ENCODE results near the gene CLDN6. TPM values are rescaled to one million over a fixed set of nuclear protein-coding genes. Genes with fewer than 3 reads are reported as not detected.

CLDN6 gene
- total and polyA plus RNA-seq, 8 donors, result 2.3 to 140 (median 113) TPM; not detected in 1

GRCh38 chr16:2974319-2975056 is 43.5 kb downstream of the CLDN6 start:
- ATAC-seq (no peak), DNase-seq (no peak)
- intact Hi-C loops (cut with DNase I), result no loop called here
- H3K27me3 ChIP-seq, result no peaks in the 10 kb centered on the region
- TF ChIP-seq CTCF (IDR thresholded peaks at IDR 0.05), result no peak
- peaks cover 0 to 19% of the 10 kb centered on the region in 2 donors for H3K36me3 ChIP-seq
- H3K27ac ChIP-seq, result no peak overlapping the region
- H3K4me1 ChIP-seq, result peaks cover under 1 to 32% of the 10 kb centered on the region in 2 donors
- H3K9me3 ChIP-seq, result no peaks in the 10 kb centered on the region
- H3K4me3 ChIP-seq, result no peak overlapping the region

- TF ChIP-seq CTCF (IDR thresholded peaks at IDR 0.05), result no peak
- Histone ChIP-seq H3K27ac (no peak overlapping the region), H3K9me3 (no peaks in the 10 kb centered on the region), H3K4me1 (peaks cover 0 to 31% of the 10 kb centered on the region in 2 donors), H3K27me3 (no peaks in the 10 kb centered on the region), H3K36me3 (peaks cover 0 to 19% of the 10 kb centered on the region in 2 donors), H3K4me3 (no peak overlapping the region)
- intact Hi-C loops (cut with DNase I), result no loop called here
- ATAC-seq, result no peak
- no peak for DNase-seq
These were observed 44.2 kb downstream of the CLDN6 start for GRCh38 chr16:2973605-2974318.

- no peaks in the 10 kb centered on the region for H3K9me3 ChIP-seq
- no peak overlapping the region for H3K4me3 ChIP-seq
- DNase-seq, result peak in 1 of 4 donors; percentile 71
- no peak for TF ChIP-seq CTCF (IDR thresholded peaks at IDR 0.05)
- ATAC-seq, result no peak
- peaks cover 5 to 7% of the 10 kb centered on the region in 2 donors for H3K27me3 ChIP-seq
- H3K27ac ChIP-seq, result no peak overlapping the region
- H3K4me1 ChIP-seq, result peaks cover 3 to 38% of the 10 kb centered on the region in 2 donors
- peaks cover 0 to 19% of the 10 kb centered on the region in 2 donors for H3K36me3 ChIP-seq
- intact Hi-C loops (cut with DNase I), result no loop called here
These were observed 44.9 kb downstream of the CLDN6 start for GRCh38 chr16:2973093-2973492.

- Histone ChIP-seq H3K27me3 (peaks cover 14 to 16% of the 10 kb centered on the region in 2 donors), H3K4me3 (no peak overlapping the region), H3K9me3 (no peaks in the 10 kb centered on the region), H3K36me3 (peaks cover 0 to 19% of the 10 kb centered on the region in 2 donors), H3K4me1 (peaks cover 3 to 40% of the 10 kb centered on the region in 2 donors), H3K27ac (no peak overlapping the region)
- DNase-seq, result no peak
- intact Hi-C loops (cut with DNase I), result no loop called here
- no peak for TF ChIP-seq CTCF (IDR thresholded peaks at IDR 0.05)
- ATAC-seq, result no peak
These were observed 45.8 kb downstream of the CLDN6 start for GRCh38 chr16:2971985-2972784.
